Skeletal muscle cell (primary cell): ENCODE measurements around the gene POLR2J2.
"Not testable (repeated sequence)": the region's sequence is repeated elsewhere in the genome, so short reads cannot be mapped to it uniquely, and the experiment has no call there.

ENCODE experiments used
- DNase-seq: peaks from one replicate; pipeline ENCODE4 v3.0.0-alpha.2; 2010; ENCODE audit warnings: low read depth
- H3K4me3 ChIP-seq: 2 replicates; pipeline ENCODE4 v1.5.1; 2011; ENCODE audit warnings: low read depth, mild to moderate bottlenecking, control low read depth, low read length, moderate library complexity

The POLR2J2 gene

GRCh38 chr7:102675545-102675944, 4.1 kb upstream of the POLR2J2 start:
- not testable (repeated sequence) for H3K4me3 ChIP-seq, DNase-seq

DNA sequence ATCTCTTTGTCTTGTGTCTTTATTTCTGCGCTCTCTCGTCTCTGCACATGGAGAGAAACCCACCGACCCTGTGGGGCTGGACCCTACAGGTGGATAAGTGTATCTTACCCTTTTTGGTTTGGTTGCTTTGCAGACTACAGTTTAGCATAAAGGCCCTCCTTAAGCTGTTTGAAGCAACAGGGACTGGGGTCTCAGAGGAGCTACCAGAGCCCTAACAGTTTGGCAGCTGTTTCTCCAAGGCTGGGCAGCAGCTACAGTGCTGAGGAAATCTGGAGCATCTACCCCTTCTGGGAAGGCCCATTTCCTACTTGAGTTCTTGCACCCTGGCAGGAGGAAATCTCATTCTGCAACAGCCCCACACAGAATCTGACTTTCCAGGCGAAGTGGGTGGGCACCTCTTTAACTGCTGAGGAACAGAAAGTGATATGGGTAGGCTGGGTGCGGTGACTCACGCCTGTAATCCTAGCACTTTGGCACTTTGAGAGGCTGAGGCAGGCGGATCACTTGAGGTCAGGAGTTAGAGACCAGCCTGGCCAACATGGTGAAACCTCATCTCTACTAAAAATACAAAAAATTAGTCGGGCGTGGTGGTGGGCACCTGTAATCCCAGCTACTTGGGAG, 2.1 kb upstream of the POLR2J2 start:
- H3K4me3 ChIP-seq, DNase-seq: not testable (repeated sequence)

- not testable (repeated sequence) for DNase-seq, H3K4me3 ChIP-seq
Measured at GRCh38 chr7:102671956-102672307, 469 bp upstream of the POLR2J2 start.

DNA sequence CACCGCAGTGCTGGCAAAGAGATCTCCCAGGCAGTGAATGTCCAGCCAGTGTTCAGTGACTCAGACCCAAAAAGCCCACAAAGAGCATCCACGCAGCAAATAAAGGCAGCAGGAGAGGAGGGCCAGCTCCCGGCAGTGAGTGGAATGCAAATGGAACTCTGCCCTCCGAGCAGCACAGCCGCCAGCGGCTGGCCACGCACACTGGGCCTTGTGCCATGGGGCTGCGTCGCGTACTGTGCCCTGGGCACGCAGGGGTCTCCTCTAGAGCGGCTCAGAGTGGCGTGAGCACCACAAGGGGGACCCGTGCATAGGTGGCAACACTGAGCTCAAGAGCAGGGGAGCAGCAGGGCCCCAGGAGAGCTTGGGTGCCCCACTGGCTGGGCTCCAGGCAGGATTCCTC, 3.9 kb downstream of the POLR2J2 start:
- H3K4me3 ChIP-seq = not testable (repeated sequence)

GRCh38 chr7:102666850-102667249, 4.6 kb downstream of the POLR2J2 start:
- H3K4me3 ChIP-seq, DNase-seq: not testable (repeated sequence)

More for the DNA sequence above, 3.9 kb downstream of the POLR2J2 start:
- DNase-seq = not testable (repeated sequence)

DNA sequence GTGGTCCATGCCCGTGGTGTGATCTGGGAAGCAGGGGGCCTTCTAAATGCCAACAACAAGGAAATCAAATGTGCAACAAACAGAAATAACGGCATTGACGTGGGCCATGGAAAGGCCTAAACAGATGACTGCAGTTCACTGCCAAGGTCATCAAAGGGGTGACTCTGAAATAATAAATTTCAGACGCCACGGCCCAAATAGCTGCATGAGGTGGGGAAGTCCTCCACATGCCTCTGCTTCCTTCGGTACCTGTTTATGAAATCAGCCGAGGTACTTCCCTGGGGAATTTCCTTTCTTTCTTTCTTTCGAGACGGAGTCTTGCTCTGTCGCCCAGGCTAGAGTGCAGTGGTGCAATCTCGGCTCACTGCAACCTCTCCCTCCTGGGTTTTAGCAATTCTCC, 6.7 kb downstream of the POLR2J2 start:
- DNase-seq, H3K4me3 ChIP-seq: not testable (repeated sequence)

GRCh38 chr7:102649924-102650323, 21.5 kb downstream of the POLR2J2 start, which contains the start of gene SPDYE2B:
Gene SPDYE2B (plus strand): TSS chr7:102650319. CDS start chr7:102652349, 2,030 bp downstream.
- not testable (repeated sequence) for H3K4me3 ChIP-seq, DNase-seq

- DNase-seq, H3K4me3 ChIP-seq: not testable (repeated sequence)
Measured at GRCh38 chr7:102647813-102648212, 23.6 kb downstream of the POLR2J2 start.

DNA sequence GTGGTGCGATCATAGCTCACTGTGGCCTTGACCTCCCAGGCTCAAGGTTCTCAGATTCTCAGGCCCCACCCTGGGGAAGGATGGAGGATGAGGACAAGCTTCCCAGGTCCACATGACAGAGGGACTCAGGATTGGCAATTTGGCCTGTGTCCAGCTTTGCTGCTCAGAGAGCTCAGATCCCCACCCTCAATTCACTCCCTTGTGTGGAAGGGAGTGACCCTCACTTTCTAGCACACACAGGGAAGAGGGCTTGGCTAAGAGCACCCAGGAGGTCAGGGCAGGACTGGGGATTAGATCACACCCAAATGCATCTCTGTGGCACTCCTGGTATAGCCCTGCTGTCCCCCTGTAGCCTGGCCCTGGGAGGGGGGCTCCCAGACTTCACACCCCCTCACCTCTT, 28.1 kb downstream of the POLR2J2 start:
- not testable (repeated sequence) for H3K4me3 ChIP-seq, DNase-seq

DNA sequence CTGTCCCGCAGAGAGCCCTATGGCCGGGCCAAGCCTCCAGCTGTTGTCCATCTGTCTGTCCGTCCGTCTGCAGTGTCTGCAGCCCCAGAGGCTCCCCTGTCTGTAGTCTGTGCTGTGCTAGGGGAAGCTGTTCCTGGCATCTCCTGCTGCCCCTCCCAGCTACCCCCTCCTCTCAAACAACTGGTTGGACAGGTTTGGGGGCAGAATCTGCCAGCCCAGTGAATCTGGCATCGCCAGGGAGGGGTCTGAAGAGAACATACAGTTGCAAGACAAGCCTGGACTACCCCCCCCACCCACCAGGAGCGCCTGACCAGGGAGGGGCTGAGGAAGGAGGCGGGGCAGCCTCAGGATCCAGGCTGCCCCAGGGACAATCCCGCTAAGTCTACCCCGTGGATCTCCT, 28.8 kb downstream of the POLR2J2 start, which contains the start of gene UPK3BL1:
TSS of gene UPK3BL1 (minus strand) at position 101 of the 400 bp plus-strand sequence. CDS start at position 51, 50 bp downstream.
- not testable (repeated sequence) for DNase-seq, H3K4me3 ChIP-seq

- DNase-seq, H3K4me3 ChIP-seq: not testable (repeated sequence)
Measured at GRCh38 chr7:102638848-102639247, 32.6 kb downstream of the POLR2J2 start.

- not testable (repeated sequence) for H3K4me3 ChIP-seq, DNase-seq
Measured at GRCh38 chr7:102636956-102637355, 34.5 kb downstream of the POLR2J2 start.

DNA sequence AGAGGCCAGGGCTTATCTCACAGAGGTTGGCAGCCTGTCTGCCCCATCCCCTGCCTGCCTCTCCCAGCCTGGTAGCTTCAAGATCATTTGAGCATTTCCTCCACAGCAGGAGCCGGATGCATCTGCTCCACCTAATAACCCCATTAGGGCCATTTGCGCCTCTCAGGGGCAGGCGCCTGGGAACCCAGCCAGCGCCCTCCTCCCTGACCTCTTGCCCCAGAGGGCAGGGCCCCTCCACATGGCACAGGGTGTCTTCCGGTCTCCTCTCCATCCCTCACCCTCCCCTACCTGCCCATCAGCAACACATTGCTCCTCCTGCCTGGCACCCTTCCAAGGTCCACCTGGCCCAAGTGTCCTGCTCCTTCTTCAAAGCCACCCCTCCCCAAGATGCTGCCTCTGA, 36.1 kb downstream of the POLR2J2 start:
- not testable (repeated sequence) for H3K4me3 ChIP-seq, DNase-seq

DNA sequence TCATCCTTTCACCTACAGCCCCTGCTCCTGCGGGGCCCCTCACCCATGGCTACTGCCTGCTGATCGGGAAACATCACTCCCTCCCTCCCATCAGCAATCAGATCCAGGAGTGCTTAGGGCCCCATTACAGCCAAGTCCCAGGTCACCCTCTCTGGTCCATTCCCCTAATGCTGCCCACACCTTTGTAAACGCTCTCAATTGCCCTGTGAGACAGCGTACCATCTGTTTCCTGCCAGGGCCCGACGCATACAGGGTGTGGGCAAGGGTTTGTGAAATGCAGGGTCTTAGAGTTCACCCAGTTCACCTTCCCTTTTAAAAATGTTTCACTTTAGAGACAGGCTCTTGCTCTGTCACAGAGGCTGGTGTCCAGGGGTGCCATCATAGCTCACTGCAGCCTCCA, 37.2 kb downstream of the POLR2J2 start:
- H3K4me3 ChIP-seq, DNase-seq: not testable (repeated sequence)

DNA sequence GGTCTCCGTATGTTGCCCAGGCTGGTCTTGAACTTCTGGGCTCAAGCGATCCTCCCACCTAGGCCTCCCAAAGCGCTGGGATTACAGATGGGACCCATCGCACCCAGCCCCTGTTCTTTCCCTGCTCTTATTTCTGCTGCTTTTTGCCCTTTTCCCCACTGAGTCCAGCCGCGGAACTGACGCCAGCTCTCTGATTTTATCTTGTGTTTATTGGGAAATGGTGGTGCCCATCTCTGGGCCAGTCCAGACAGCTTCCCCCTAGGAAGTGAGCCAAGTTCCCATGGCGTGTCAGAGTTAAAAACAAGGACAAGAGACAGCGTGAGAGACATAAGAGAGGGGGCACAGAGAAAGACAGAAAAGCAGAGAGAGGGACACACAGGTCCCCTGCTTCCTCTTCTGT, 40.8 kb downstream of the POLR2J2 start:
- not testable (repeated sequence) for H3K4me3 ChIP-seq, DNase-seq

GRCh38 chr7:102627271-102627904, 44.1 kb downstream of the POLR2J2 start:
- H3K4me3 ChIP-seq, DNase-seq: not testable (repeated sequence)

GRCh38 chr7:102618122-102618521, 53.3 kb downstream of the POLR2J2 start:
- DNase-seq, H3K4me3 ChIP-seq: not testable (repeated sequence)

DNA sequence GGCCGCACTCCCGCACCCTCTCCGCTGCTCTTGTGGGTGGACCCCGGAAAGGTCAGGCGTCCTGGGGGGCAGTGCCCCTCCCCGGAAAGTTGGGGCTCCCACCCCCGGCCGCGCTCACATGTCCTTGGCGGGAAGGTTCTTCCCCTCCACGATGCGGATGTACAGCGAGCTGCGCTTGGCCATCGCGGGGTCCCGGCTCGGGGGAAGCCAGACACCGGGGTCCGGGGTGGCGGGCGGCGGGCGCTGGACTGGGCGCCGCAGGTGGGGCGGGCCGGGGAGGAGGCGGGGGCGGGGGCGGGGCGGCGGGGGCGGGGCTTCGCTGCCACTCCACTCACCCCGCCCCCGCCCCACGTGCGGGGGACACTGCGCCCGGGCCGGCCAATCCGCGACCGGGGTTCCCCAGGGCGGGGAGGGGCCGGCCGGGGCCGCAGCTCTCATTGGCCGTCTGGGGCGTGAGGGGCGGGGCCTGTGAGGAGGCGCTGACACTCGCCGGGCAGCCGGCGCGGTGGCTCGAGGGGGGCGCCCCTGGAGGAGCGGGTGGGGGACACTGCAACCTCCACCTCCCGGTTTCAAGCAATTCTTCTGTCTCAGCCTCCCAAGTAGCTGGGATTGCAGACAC, 54.8 kb downstream of the POLR2J2 start, which contains the start of gene RASA4:
TSS of gene RASA4 (minus strand) at position 250 of the 619 bp plus-strand sequence. CDS start at position 183, 67 bp downstream.
- DNase-seq = not testable (repeated sequence)

More for the DNA sequence above, 54.8 kb downstream of the POLR2J2 start, which contains the start of gene RASA4:
- H3K4me3 ChIP-seq = peak within 1 kb of the TSS; percentile 35
